Nephron progenitor cell (in vitro differentiated cells): Measurements from ENCODE around the gene YWHAG.
"Not testable (repeated sequence)": the region's sequence is repeated elsewhere in the genome, so short reads cannot be mapped to it uniquely, and the experiment has no call there.

Source experiments
- DNase-seq: peaks from one replicate; pipeline ENCODE4 v3.0.0; 2021
- H3K27ac Mint-ChIP-seq: 2 replicates; pipeline ENCODE4 v1.8.0; 2021; ENCODE audit warnings: mild to moderate bottlenecking, moderate library complexity, mixed read lengths
- H3K27me3 Mint-ChIP-seq: 2 replicates; pipeline ENCODE4 v1.8.0; 2021; ENCODE audit warnings: mild to moderate bottlenecking, low read depth, mixed read lengths; ENCODE audit not compliant: poor library complexity
- H3K36me3 Mint-ChIP-seq: 2 replicates; pipeline ENCODE4 v1.8.0; 2021; ENCODE audit warnings: low read depth, mixed read lengths
- H3K4me1 Mint-ChIP-seq: 2 replicates; pipeline ENCODE4 v1.8.0; 2021; ENCODE audit warnings: mixed read lengths
- H3K4me3 Mint-ChIP-seq: 2 replicates; pipeline ENCODE4 v1.8.0; 2021; ENCODE audit warnings: mild to moderate bottlenecking, moderate library complexity, mixed read lengths
- H3K9me3 Mint-ChIP-seq: 2 replicates; pipeline ENCODE4 v1.8.0; 2021; ENCODE audit warnings: mild to moderate bottlenecking, moderate library complexity, mixed read lengths
- CTCF ChIP-seq: fragments of 200-600 bp; sonication (generic); IDR thresholded peaks from 2 replicates; pipeline ENCODE4 v1.5.0; 2021; ENCODE audit warnings: antibody characterized with exemption

YWHAG gene

DNA sequence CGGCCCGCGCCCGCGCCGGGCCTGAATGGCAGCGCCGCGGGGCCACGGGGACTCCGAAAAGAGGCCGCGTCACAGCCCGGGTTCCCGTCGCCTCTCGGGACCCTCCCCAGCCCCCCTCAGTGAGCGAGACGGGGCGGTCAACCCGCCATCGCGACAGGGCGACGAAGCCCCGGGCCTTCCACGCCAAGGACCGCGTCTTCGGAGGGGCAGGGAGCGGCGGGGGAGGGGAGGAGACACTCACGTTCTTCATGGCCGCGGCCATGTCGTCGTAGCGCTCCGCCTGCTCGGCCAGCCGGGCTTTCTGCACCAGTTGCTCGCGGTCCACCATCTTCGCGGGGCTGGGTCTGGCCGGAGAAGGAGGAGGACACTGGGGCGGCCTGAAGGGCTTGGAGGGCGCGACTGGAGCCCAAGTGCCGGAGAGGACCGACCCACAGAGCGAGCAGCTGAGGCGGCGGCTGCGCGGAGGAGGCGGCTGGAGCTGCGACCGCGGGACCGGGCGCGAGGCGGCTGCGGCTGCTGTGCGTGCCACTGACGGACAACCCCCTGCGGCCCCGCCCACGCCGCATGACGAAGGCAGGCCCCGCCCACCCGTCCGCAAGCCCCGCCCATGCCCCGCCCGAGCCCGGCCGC is at the start of gene YWHAG:
TSS of gene YWHAG (minus strand) at position 511 of the 630 bp plus-strand sequence. CDS start at position 328, 183 bp downstream.
- peaks cover 3% of the 10 kb centered on the region for H3K27me3 Mint-ChIP-seq
- H3K36me3 Mint-ChIP-seq: peaks cover 43% of the 10 kb centered on the region
- H3K27ac Mint-ChIP-seq: peak within 1 kb of the TSS; percentile 98
- DNase-seq: peak; percentile 90
- H3K4me1 Mint-ChIP-seq: peaks cover 32% of the 10 kb centered on the region
- peaks cover 23% of the 10 kb centered on the region for H3K9me3 Mint-ChIP-seq
- no peak for TF ChIP-seq CTCF
- peak within 1 kb of the TSS; percentile 95 for H3K4me3 Mint-ChIP-seq

- no peak for DNase-seq
- H3K9me3 Mint-ChIP-seq: no peaks in the 10 kb centered on the region
- H3K4me3 Mint-ChIP-seq: peak overlapping the region; percentile 87
- peaks cover 7% of the 10 kb centered on the region for H3K27me3 Mint-ChIP-seq
- H3K27ac Mint-ChIP-seq: peak overlapping the region; percentile 84
- H3K36me3 Mint-ChIP-seq: peaks cover 5% of the 10 kb centered on the region
- no peak for TF ChIP-seq CTCF
- H3K4me1 Mint-ChIP-seq: peaks cover 33% of the 10 kb centered on the region
Observed at GRCh38 chr7:76408121-76408560, 49.4 kb upstream of the YWHAG start.

- DNase-seq: no peak
- H3K27me3 Mint-ChIP-seq: peaks cover 4% of the 10 kb centered on the region
- peaks cover 5% of the 10 kb centered on the region for H3K36me3 Mint-ChIP-seq
- peaks cover 33% of the 10 kb centered on the region for H3K4me1 Mint-ChIP-seq
- no peak for TF ChIP-seq CTCF
- H3K9me3 Mint-ChIP-seq: no peaks in the 10 kb centered on the region
- H3K27ac Mint-ChIP-seq: peak overlapping the region; percentile 84
- peak overlapping the region; percentile 87 for H3K4me3 Mint-ChIP-seq
Observed at GRCh38 chr7:76407718-76408117, 48.9 kb upstream of the YWHAG start.

DNA sequence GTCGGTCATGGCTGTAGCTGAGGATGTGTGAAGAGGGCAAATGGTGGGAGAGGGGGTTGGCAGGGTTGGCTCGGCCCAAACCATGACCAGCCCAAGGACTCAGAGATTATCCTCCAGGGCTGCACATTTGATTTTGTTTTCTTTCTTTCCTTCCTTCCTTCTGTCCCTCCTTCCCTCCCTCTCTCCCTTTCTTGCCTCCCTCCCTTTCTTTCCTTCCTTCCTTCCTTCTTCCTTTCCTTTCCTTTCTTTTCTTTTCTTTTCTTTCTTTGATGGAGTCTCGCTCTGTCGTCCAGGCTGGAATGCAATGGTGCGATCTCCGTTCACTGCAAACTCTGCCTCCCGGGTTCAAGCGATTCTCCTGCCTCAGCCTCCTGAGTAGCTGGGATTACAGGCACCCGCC is 46.9 kb upstream of the YWHAG start:
- Mint-ChIP-seq H3K9me3 (no peaks in the 10 kb centered on the region), H3K27ac (no peak overlapping the region), H3K36me3 (peaks cover 5% of the 10 kb centered on the region), H3K27me3 (peaks cover 2% of the 10 kb centered on the region), H3K4me1 (peaks cover 29% of the 10 kb centered on the region), H3K4me3 (no peak overlapping the region)
- DNase-seq: no peak
- no peak for TF ChIP-seq CTCF

DNA sequence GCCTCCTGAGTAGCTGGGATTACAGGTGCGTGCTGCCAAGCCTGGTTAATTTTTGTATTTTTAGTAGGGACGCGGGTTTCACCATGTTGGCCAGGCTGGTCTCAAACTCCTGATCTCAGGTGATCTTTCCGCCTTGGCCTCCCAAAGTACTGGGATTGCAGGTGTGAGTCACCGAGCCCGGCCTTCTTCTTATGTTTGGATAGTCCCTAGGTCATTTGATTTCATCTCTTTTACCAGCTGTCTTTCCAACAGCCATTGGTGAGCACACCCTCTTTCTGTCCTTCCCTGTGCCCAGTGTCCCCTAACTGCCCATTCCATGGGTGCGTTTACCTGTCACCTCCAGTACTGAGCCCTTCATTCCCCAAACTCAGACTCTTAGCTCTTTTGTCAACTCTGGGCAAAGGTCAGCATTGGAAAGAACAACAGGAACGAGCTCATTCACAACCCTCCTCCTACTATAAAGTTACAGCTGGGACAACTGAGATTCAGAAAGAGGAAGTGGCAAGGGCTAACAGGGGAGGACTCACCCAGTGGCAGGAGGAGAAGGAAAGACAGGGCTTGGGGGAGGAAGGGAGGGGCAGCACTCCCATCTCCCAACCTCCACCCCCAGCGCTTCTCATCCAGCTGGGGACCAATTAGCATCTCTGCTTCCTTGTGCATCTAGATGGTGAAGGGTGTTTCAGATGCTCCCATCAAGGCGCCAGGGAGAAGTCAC is 45.1 kb upstream of the YWHAG start:
- Mint-ChIP-seq H3K27ac (peak overlapping the region; percentile 49), H3K27me3 (peaks cover 2% of the 10 kb centered on the region), H3K36me3 (peaks cover 5% of the 10 kb centered on the region), H3K9me3 (no peaks in the 10 kb centered on the region), H3K4me1 (peaks cover 22% of the 10 kb centered on the region), H3K4me3 (no peak overlapping the region)
- no peak for TF ChIP-seq CTCF
- DNase-seq: no peak

DNA sequence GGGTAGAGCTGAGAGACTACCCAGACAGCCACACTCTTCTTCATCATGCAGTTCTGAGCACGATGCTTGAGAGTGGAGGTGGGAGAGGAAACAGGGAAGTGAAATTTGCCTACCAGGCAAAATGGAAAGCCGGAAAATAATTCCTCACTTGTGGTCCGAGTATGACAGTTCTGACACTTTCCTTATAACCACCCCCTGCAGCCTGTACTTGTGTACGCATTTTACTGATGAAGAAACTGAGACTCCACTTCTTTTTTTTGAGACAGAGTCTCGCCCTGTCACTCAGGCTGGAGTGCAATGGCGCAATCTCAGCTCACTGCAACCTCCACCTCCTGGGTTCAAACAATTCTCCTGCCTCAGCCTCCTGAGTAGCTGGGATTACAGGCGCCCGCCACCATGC is 44.3 kb upstream of the YWHAG start:
- H3K9me3 Mint-ChIP-seq, H3K27ac Mint-ChIP-seq, DNase-seq: not testable (repeated sequence)

More for the DNA sequence above, 44.3 kb upstream of the YWHAG start:
- H3K27me3 Mint-ChIP-seq, H3K4me3 Mint-ChIP-seq, H3K36me3 Mint-ChIP-seq: not testable (repeated sequence)
- peaks cover 15% of the 10 kb centered on the region for H3K4me1 Mint-ChIP-seq
